CD4-positive, alpha-beta T cell treated with Interleukin-1 beta for 1 hour (primary cell): ENCODE results near the gene MRPS34.

Experiments used
- DNase-seq, 2 donors: peaks; one replicate each; pipeline ENCODE4 v3.0.0-alpha.2; 2020 to 2022

Gene MRPS34

GRCh38 chr16:1794221-1794871 is 21.4 kb upstream of the MRPS34 start:
- no peak for DNase-seq

DNA sequence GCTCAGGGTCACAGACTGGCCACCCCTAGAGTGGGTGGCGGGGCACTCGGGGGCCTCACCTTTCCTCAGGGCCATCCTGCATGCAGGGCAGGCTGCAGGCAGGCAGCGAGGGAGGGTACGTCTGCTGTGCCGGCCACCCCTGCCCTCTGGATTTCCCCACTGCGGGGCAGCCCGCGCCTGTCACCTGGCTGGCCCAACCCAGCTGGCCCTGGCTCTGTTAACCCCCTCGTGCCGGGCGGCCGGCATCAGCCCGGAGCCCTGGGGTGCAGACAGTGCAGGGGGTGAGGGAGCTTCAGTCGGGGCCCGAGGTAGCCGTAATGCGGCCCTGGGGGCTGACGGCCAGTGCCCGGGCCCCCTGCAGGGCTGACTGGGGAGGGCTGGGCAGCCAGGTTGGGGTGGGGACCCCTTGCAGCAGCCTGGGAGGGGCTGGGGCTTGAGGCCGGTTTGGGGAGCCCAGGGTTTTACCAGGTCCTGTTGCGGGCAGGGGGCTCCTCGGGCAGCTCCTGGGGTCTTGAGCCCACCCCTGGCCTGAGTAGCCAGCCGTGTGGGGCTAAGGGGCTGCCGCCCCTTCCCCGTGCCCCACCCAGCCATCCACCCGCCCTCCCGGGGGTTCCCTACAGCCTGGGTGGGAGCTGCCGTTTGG is 20.8 kb upstream of the MRPS34 start, which contains the start of gene IGFALS:
Gene IGFALS, minus strand, starts transcription at position 128 of the 643 bp plus-strand sequence. Its CDS starts 53 bp downstream, at position 75.
- no peak for DNase-seq

DNA sequence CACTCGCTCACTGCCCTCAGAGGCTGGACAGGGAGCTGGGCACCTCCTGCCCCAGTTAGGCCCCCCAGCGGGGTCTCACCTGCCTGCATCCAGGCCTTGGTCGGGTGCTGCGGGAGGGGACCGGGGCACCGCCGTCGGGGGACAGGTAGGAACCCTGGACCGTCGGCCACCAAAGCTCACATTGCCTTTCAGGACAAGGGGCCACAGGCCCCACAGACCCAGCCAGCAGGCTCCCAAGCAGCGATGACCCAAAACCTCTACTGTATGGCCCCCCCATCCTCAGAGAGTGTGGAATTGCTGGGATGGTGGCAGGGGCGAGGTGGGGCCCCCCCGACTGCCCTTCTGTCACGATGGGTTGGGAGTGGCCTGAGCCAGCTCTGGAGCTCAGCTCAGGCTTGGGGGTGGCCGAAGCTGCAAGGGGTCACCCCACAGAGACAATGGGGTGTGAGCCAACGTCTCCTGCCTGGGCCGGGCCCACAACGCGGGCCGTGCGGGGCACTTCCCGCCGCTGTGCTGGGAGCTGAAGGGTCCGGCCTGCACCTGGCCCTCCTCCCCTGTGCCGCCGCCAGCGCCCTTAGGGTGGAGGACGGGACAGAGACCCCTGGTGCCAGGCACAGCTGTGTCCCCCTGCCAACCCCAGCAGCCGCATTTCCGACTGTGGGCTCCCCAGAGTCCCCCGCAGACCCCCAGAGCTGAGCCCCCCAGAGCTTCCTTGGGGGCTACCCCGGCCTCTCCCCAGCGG is 20.1 kb upstream of the MRPS34 start:
- no peak for DNase-seq

DNA sequence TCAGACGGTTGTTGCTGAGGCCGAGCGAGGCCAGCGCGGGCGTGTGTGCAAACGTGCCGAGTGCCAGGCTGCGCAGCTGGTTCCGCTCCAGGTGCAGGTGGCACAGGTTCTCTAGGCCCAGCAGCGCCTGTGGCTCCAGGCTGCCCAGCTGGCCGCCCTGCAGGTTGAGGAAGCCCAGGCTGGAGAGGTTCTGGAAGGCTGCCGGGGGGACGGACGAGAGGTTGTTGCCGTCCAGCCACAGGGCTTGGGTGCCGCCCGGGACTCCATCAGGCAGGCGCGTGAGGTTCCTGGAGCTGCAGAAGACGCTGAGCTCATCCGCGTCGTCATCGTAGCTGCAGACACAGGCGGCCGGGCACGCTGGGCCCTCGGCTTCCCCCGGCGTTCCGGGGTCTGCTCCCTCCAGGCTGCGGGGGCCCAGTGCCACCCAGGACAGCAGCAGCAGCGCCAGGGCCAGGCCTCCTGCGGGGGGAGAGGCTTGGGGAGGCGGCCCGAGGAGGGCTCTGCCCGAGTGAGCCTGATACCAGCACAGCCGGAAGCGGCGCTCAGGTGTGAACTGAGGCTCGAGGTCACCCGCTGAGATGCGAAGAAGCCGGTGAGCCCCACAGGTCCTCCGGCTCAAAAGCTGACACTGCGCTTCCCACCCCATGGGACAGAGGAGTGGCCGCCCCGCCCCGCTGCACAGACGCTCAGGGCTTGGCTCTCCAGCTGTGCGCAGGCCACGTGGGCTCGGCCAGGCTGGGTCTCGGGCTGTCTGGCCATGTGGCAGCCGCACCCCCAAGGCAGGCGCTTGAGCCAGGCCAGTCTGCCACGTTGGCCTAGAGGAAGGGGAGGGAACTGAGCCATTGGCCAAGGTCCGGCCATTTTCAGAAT is 19.2 kb upstream of the MRPS34 start:
- no peak for DNase-seq

DNA sequence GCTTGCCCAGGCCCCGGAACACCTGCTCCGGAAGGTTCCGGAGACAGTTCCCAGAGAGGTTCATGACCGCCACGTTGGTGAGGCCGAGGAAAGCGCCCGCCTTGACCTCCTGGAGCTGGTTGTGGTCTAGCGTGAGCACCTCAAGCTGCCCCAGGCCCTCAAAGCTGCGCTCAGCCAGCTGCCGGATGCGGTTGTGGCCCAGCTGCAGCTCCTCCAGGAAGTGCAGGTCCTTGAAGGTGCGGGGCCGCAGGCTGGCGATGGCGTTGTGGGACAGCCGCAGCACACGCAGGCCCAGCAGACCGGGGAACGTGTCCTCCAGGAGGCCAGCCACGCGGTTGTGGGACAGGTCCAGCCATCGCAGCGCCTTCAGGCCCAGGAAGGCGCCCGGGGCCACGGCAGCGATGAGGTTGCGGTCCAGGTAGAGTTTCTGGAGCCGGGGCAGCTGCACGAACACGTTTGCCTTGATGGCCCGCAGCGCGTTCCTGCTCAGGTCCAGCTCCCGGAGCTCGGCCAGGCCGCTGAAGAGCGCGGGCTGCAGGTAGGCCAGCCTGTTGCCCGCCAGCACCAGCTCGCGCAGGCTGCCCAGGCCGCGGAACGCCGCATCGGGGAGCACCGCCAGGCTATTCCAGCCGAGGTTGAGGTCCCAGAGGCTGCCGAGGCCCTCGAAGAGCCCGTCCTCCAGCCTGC is 18.5 kb upstream of the MRPS34 start:
- DNase-seq, result no peak

- no peak for DNase-seq
These were observed 17.8 kb upstream of the MRPS34 start for GRCh38 chr16:1790611-1791255.

GRCh38 chr16:1790261-1790610 is 17.3 kb upstream of the MRPS34 start:
- no peak for DNase-seq

DNA sequence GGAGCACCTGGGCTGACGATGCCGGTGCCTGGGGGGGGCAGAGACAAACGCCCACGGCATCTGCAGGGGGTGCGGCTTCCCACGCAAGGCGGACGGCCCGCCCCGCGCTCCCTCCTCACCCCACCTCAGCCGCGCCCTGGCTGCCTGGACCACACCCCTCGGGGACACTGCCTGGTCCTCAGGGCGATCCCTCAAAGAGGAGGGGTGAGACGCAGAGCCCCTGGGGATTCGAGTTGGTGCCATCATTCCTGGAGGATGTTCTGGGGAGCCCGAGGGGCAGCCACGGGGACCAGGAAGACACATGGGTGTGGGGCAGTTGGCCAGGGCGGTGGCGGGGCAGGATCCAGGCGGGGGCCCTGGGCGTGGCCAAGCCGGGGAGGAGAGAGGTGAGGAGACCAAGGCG is 16.7 kb upstream of the MRPS34 start:
- DNase-seq, result no peak

DNA sequence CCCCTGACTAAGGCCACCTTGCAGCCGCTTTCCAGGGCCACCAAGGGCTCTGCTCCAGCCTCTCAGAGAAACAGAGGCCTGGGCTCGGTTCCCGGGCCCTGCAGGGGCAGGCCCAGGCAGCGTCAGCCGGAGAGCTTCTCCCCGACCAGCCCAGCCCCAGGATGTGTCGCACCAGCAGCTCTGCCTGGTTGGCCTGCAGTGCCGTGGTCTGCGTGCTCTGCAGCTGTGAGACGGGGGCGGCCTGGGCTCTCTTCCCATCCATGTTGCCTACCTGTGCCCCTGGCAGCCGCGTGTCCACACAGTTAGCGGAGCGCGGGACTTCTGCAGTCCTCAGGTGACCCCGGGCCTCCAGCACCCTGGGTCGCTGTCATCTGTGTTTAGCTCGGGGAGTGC is 15.8 kb upstream of the MRPS34 start:
- DNase-seq, result no peak

DNA sequence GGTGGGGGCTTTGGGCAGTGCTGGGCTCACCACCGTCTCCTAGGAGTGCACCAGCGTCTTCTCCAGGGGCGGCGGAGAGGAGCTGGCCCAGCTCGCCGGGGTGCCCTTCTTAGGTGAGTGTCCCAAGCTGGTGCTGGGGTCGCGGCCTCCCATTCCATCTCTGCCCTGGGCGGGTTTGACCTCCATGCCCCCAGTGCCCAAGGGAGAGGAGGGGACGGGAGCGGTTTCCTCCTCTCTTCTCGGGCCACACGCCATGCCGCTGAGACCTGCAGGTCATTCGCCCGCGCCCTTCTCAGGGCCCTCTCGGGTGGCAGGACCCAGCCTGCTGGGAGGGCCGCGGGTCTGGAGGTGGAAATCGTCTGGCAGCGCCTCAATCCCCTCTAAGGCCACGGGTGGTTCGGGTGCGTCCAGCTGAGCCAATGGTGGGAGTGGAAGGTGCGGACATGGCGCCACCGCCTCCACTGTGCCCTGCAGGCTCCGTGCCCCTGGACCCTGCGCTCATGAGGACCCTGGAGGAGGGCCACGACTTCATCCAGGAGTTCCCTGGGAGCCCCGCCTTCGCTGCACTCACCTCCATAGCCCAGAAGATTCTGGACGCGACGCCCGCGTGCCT is 15.3 kb upstream of the MRPS34 start:
- no peak for DNase-seq

- DNase-seq, result no peak
These were observed 14.6 kb upstream of the MRPS34 start for GRCh38 chr16:1787322-1788094.

GRCh38 chr16:1787056-1787321 is 14.1 kb upstream of the MRPS34 start:
- no peak for DNase-seq

DNA sequence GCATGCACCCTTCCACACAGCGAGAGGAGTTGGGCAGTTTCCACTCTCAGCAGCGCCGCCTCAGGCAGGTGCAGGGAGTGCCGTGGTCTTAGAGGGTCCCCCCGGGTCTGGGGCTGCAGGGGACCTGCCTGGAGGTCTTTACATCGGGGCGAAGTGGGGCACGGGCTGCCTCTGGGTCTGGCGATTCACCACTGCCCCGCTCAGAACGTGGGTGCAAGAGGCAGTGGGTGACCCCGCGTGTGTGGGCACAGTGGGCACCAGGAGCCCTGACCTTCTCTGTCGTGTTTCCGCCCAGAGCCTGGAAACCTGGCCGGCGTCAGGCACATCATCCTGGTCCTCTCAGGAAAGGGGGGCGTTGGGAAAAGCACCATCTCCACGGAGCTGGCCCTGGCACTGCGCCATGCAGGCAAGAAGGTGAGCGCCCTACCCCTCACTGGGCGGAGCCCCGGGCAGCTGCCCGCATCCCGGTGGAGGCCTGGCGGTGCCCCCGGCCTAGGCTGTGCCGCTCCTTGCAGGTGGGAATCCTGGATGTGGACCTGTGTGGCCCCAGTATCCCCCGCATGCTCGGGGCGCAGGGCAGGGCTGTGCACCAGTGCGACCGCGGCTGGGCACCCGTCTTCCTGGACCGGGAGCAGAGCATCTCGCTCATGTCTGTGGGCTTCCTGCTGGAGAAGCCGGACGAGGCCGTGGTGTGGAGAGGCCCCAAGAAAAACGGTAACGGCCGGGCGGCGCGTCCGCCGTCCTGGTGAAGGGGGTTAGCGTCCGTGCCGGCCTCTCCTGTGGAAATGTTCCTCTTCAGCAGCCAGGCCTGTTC is 13.5 kb upstream of the MRPS34 start:
- DNase-seq, result no peak

DNA sequence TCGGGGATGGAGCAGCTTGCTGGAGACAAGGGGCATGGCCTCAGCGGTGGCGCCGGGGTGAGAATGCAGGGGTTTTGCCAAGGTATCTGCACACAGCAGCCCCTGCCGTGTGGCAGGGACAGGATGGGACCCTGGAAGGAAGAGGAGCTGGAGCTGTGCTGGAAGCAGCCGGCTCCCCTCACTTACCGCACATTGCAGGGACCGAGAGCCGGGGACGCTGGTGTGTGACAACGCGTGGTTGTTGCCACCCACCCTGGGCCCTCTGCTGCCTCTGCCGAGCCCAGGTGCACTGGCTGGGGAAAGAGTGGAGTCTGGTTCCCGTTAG is 12.9 kb upstream of the MRPS34 start:
- DNase-seq, result no peak

- no peak for DNase-seq
These were observed 12.3 kb upstream of the MRPS34 start for GRCh38 chr16:1784977-1785845.

DNA sequence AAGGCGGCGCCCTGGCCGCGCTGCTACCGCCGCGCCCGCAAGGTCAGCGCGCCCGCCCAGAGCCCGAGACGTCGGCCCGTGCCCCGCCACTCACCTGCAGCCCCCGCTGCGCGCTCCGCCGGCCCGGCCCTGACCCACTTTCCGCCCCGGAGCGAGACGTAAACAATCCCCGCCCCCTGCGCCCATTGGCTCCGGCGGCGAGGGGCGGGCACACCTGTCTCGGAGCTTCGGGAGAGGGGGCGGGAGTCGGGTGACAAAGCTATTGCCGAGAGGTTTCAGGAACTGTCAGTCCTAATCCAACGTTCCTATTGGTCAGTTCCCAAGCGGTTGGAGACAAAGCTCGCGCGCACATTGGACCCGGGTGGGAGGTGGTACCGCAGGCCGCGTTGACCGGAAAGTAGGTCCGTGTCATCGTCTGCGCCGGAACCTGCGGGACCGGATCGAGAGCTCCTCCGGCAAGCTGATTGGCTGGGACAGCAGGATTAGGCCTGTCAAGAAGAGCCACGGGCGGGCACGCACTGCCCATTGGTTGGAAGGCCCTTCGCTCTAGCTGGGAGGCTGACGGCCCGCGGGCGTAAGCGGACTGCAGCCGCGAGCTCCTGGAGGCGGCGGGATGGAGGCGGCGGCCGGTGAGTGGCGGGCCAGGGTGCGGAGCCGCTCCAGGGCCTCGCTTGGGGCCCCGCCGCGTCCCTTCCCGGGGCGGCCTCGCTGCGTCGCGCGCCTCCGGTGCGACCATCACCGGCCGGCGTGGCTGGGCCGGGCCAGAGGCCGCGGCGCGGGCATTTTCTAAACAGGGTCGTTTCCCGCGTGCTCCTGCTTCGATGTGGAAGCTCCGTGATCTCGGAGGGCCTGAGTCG is 9.7 kb upstream of the MRPS34 start, which contains the start of the genes NUBP2 and SPSB3:
Gene NUBP2, plus strand, starts transcription at position 553 of the 857 bp plus-strand sequence. Its CDS starts 61 bp downstream, at position 614.
Gene SPSB3, minus strand, starts transcription at position 164 of the 857 bp plus-strand sequence. CDS start 1,088 bp downstream, outside the sequence.
- DNase-seq, result peak; percentile 99 to 100

GRCh38 chr16:1781758-1782407 is 8.9 kb upstream of the MRPS34 start:
- DNase-seq, result peak in 1 of 2 donors; percentile 22
